ENCODE data around the gene GAD1.
A peak's percentile ranks its signal among the peaks of the same experiment; 100 is the strongest.

GAD1 gene

DNA sequence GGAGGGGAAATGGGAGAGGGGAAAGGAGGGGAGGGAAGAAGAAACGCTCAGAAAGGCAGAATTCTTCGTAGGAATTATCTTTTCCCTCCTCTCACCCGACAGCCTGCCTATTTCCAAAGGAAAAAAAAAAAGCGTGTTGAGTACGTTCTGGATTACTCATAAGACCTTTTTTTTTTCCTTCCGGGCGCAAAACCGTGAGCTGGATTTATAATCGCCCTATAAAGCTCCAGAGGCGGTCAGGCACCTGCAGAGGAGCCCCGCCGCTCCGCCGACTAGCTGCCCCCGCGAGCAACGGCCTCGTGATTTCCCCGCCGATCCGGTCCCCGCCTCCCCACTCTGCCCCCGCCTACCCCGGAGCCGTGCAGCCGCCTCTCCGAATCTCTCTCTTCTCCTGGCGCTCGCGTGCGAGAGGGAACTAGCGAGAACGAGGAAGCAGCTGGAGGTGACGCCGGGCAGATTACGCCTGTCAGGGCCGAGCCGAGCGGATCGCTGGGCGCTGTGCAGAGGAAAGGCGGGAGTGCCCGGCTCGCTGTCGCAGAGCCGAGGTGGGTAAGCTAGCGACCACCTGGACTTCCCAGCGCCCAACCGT, at the start of gene GAD1:
GAD1 (plus strand) TSS at position 384 of the 589 bp plus-strand sequence. CDS start 1,705 bp downstream, outside the sequence.
- peak in 1 of 2 donors; percentile 32 for DNase-seq (ENCODE audit: low read depth in 1 of 2, low spot score in 1 of 2)

DNA sequence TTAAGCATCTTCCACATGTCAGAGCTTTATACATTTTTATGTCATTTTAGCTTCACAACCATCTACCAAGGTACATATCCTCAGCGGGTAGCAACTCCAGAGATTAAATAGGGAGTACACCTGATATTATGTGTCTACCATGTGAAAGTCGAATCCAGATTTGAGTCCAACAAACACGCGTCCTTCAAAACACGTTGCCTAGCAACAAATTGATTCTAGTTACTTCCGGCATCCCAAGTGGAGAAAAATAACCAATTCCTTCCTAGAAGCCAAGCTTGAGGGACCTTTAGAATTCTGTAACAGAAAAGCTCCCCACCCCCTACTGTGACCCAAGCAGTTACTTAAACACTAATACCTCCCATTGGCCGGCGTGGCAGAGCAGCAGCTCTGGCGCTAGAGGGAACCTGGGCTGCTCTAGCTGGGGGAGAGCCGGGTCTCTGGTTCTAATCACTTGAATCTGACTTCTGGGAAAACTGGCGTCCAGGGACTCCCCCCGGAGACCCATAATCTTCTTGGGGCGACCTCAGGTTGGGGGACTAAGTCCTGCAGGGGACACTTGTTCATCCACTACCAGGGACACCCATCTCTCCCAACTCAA, 46.6 kb upstream of the GAD1 start, which contains the start of gene ERICH2:
ERICH2 (plus strand) TSS at position 371 of the 598 bp plus-strand sequence. CDS start 304 bp downstream, outside the sequence.
- peak in 1 of 2 donors; percentile 4 for DNase-seq (ENCODE audit: low read depth in 1 of 2, low spot score in 1 of 2)

DNA sequence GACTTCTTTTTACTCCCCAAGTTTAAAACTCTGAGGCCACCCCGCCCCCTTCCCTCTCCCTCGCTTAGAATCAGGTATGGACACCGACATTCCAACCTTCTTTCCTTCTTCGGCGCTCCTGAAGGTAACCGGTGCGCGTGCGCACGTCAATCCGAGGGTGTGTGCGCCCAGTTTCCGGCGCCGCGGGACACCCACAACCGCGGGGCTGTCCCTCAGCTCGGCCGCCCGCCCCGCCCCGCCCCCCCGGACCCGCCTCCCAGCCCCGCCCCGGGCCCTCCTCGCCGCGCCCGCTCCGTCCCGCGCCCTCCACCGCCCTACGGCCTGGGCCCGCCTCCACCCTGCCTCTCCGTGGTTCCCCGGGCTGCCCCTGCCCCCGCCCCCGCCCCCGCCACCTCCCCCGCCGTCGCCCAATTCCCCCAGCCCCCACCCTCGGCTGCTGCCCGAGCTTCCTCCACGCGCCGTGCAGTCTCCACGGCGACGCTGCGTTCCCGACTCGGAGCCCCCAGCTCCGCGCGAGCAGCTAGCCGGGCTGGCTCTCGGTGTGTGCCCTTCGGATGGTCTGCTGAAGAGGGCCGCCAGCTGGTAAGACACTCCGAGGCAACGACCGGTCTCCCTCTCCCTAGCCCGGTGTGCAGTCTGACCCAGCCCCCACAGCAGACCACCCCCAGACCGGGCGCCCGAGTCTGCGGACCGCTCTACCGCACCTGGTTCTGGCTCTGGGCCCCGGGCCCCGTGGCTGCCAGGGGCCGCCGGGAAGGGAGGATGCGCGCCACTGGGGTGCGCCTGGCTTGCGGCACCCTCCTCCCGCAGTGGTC, 45.9 kb upstream of the GAD1 start:
- peak; percentile 12 to 52 for DNase-seq (ENCODE audit: low read depth in 1 of 2, low spot score in 1 of 2)

- DNase-seq (ENCODE audit: low read depth in 1 of 2, low spot score in 1 of 2), result no peak
Measured at GRCh38 chr2:170771421-170771937, 45.2 kb upstream of the GAD1 start.

- DNase-seq (ENCODE audit: low read depth in 1 of 2, low spot score in 1 of 2), result no peak
Measured at GRCh38 chr2:170772295-170772694, 44.4 kb upstream of the GAD1 start.

GRCh38 chr2:170774074-170774473, 42.6 kb upstream of the GAD1 start:
- DNase-seq (ENCODE audit: low read depth in 1 of 2, low spot score in 1 of 2), result no peak

- no peak for DNase-seq (ENCODE audit: low read depth in 1 of 2, low spot score in 1 of 2)
Measured at GRCh38 chr2:170778900-170779299, 37.8 kb upstream of the GAD1 start.

DNA sequence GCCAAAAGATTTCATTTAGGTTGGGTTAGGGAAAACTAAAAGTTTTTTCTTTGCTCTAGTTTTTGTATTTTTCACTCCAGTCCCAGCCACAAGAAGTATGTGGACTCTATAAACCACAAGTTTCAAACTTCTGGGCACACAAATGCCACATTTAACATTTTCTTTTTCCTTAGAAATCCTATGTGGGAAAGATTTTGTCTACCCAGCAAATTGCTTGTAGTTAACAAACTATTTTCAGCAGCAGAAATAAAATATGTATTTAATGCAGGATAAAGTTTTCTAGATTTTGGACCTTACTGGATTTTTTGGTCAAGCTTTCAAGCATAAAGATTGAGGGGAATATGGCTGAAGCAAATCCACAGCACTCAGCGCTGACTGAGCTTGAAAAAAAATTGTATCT, 37.4 kb upstream of the GAD1 start:
- no peak for DNase-seq (ENCODE audit: low read depth in 1 of 2, low spot score in 1 of 2)

DNA sequence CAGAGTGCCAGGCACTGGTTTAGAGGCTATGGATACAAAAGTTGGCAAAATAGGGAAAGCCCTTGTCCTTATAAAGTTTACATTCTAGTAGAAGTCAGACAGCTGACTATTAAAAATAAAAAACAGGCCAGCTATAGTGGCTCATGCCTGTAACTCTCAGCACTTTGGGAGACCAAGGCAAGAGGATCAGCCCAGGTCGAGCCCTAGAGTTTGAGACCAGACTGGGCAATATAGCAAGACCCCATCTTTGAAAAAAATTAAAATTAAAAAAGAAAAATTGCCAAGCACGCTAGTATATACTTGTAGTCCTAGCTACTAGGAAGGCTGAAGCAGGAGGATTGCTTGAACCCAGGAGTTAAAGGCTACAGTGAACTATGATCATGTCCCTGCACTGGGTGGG, 34.0 kb upstream of the GAD1 start:
- DNase-seq (ENCODE audit: low read depth in 1 of 2, low spot score in 1 of 2), result no peak

DNA sequence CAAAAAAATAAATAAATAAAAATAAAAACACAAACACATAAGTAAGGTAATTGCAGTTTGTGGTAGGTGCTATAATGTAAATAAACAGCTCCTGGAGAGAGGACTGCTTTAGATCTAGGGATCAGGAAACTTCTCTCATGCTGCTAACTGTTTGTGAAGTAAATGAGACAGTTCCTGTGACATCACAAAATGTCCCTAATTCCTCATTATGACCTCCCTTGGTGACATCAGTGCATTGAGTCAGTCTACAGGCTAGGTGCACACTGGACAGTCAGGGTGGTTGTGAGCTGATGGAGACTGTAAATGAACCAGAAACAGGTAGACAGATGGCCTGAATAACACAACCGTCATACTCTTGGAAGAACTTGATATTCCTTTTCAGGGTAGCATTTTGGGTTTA, 33.1 kb upstream of the GAD1 start:
- no peak for DNase-seq (ENCODE audit: low read depth in 1 of 2, low spot score in 1 of 2)

- DNase-seq (ENCODE audit: low read depth in 1 of 2, low spot score in 1 of 2), result no peak
Measured at GRCh38 chr2:170798996-170799395, 17.7 kb upstream of the GAD1 start.

DNA sequence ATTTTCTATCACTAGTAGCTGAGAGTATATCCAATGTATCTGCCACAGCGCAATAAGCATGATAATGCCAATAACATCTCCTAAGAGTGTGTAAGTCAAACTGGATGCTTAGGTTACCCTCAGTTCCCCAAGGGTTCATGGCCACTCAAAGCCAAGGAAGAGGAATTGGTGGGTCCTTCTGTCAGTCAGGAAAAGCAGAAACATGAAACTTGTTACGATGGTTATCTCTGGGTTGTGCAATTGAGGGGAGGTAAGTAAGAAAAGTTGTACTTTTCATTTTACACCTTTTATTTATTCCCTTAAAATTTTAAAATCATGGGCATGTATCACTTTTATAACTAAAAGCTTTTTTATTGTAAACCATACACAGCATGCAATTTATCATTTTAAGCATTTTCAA, 10.1 kb upstream of the GAD1 start:
- DNase-seq (ENCODE audit: low read depth in 1 of 2, low spot score in 1 of 2), result no peak

GRCh38 chr2:170812710-170813600, 3.7 kb upstream of the GAD1 start:
- DNase-seq (ENCODE audit: low read depth in 1 of 2, low spot score in 1 of 2), result no peak

- DNase-seq (ENCODE audit: low read depth in 1 of 2, low spot score in 1 of 2), result no peak
Measured at GRCh38 chr2:170813611-170814532, 2.8 kb upstream of the GAD1 start.

DNA sequence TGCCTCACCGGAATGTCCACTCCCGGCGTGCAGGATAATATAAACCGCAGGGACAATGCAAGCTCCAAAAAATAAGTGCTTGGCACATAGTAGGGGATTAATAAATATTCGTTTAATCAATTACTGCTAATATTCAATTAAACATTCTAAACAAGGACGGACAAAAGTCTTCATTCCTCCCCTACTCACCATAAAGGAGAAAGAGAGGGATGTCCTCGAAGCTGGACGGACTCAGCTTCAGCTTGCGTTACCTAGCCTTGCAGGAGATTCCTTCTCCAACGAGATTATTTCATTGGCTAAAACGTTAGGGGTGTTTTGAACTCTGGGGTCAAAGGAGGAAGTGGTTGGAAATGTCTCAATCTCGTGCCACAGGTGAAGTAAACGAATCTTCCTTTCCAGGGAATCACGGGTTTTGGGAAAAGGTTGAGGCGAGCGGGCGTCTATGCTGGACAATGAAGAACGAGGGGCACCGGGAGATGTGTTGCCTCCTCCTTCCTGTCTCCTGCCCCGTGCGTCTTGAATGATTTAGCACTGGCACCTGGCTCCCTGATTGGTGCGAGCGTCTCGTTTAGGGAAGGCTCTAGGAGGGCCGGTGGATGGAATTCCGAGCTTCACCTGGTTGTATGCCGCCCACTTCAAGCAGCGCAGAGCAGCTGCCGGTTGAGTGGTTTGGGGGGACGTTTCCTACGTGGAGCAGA, 2.0 kb upstream of the GAD1 start:
- no peak for DNase-seq (ENCODE audit: low read depth in 1 of 2, low spot score in 1 of 2)

DNA sequence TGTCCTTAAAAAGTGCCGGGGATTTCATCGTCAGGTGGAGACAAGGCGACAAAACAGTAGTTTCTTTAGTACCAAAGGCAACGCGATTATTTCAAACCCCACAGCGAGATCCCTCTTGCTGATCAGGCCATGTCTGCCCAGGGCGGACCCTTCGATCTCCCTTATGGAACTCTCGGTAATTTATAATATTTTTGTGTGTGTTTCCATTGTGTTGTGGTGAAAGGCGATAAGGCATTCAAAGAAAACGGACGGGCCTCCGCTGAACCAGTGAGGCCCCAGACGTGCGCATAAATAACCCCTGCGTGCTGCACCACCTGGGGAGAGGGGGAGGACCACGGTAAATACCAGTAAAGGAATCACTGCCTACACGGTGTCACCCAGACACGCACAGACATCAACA, 1.4 kb upstream of the GAD1 start:
- DNase-seq (ENCODE audit: low read depth in 1 of 2, low spot score in 1 of 2), result no peak

DNA sequence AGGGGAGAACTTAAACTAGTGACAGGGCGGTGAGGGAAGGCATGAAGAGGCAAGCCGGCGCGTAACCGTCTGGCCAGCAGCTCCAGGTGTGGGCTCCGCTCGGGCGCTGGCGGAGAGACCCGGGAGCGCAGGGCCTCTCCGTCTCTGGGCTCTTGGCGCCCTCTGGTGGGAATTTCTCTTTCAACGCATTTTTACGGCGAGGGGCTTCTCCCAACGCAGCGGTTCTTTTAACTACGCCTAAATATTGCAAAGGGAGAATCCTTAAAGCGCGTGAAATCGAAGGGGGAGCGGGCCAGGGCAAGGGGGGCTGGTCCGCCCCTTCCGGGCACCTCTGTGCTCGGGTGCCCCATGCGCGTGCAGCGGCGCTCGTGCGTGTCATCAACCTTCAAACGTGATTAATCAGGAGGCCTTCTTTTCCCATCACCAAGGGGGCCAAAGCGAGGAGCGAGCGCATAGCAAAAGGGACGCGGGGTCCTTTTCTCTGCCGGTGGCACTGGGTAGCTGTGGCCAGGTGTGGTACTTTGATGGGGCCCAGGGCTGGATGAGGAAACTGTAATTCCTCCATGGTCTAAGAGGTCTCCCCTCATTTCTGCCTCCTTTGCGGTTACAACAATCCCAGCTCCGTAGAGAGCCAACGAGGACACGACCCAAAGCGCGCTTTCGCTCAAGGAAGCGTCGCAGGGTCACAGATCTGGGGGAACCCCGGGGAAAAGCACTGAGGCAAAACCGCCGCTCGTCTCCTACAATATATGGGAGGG, 762 bp upstream of the GAD1 start:
- peak in 1 of 2 donors; percentile 41 for DNase-seq (ENCODE audit: low read depth in 1 of 2, low spot score in 1 of 2)
